Activated CD8-positive, alpha-beta memory T cell treated with anti-CD3 and anti-CD28 coated beads for 1 hour (primary cell): ENCODE data around the gene ZYX.
"Not testable (repeated sequence)": the region's sequence is repeated elsewhere in the genome, so short reads cannot be mapped to it uniquely, and the experiment has no call there.

ENCODE experiments used
- DNase-seq, 2 donors: peaks; one replicate each; pipeline ENCODE4 v3.0.0-alpha.2; 2020; ENCODE audit warnings: low read depth in 1 of 2; ENCODE audit errors: extremely low read depth in 1 of 2

The ZYX gene

GRCh38 chr7:143396625-143397556 is 15.7 kb downstream of the ZYX start:
- no peak for DNase-seq

- no peak for DNase-seq
Observed at GRCh38 chr7:143397710-143398530, 16.8 kb downstream of the ZYX start.

- DNase-seq = no peak
Observed at GRCh38 chr7:143398616-143399015, 17.5 kb downstream of the ZYX start.

GRCh38 chr7:143399151-143399550 is 18.0 kb downstream of the ZYX start:
- no peak for DNase-seq

GRCh38 chr7:143399642-143400041 is 18.5 kb downstream of the ZYX start:
- DNase-seq = no peak

GRCh38 chr7:143401265-143401664 is 20.1 kb downstream of the ZYX start:
- no peak for DNase-seq

- DNase-seq = not testable (repeated sequence)
Observed at GRCh38 chr7:143402233-143402632, 21.1 kb downstream of the ZYX start.

GRCh38 chr7:143405173-143406001 is 24.2 kb downstream of the ZYX start:
- DNase-seq = no peak

GRCh38 chr7:143406002-143406357 is 24.8 kb downstream of the ZYX start:
- DNase-seq = no peak

- no peak for DNase-seq
Observed at GRCh38 chr7:143407287-143408251, 26.4 kb downstream of the ZYX start.

GRCh38 chr7:143408252-143408685 is 27.1 kb downstream of the ZYX start:
- no peak for DNase-seq

GRCh38 chr7:143408686-143409561 is 27.8 kb downstream of the ZYX start, which contains the start of gene EPHA1:
TSS of gene EPHA1 (minus strand) at chr7:143408856. CDS start at chr7:143408805, 51 bp downstream.
- peak in 1 of 2 donors; percentile 29 for DNase-seq

GRCh38 chr7:143410521-143411004 is 29.4 kb downstream of the ZYX start:
- no peak for DNase-seq

- no peak for DNase-seq
Observed at GRCh38 chr7:143411976-143412708, 31.0 kb downstream of the ZYX start.

- no peak for DNase-seq
Observed at GRCh38 chr7:143413123-143413522, 32.0 kb downstream of the ZYX start.

GRCh38 chr7:143415209-143415608 is 34.1 kb downstream of the ZYX start:
- not testable (repeated sequence) for DNase-seq

- no peak for DNase-seq
Observed at GRCh38 chr7:143415742-143416397, 34.7 kb downstream of the ZYX start.
